Measurements from ENCODE around the gene PAPPA2. TPM values are rescaled to one million over a fixed set of nuclear protein-coding genes. Genes with fewer than 3 reads are reported as not detected.

The PAPPA2 gene
- total and polyA plus RNA-seq, 2 of the 8 experiments (the other 6 are each of a cell fraction or from before 2014, with no cell fraction given): 0.08 to 0.88 TPM

- TF ChIP-seq CHD7 (IDR thresholded peaks at IDR 0.05; ENCODE audit: insufficient replicate concordance, low read length) (no peak), YY1 (IDR thresholded peaks at IDR 0.05; ENCODE audit: low read depth, low read length) (no peak), TAF1 (IDR thresholded peaks at IDR 0.05; ENCODE audit: low read depth, low read length) (no peak), GTF2F1 (IDR thresholded peaks at IDR 0.05; ENCODE audit: borderline replicate concordance, low read depth, low read length) (no peak)
These were observed 376.2 kb downstream of the PAPPA2 start (continued) for GRCh38 chr1:176839216-176839615.
